BLaER1 treated with 17β-estradiol and CSF1 and Interleukin-3, amounts not matched to agents 10 nM and 100 nM (cell line): ENCODE results near the gene DNAJC24.
"Not testable (repeated sequence)": the region's sequence is repeated elsewhere in the genome, so short reads cannot be mapped to it uniquely, and the experiment has no call there.

Experiments
- H3K27ac ChIP-seq, 11 experiments: shearing (Covaris generic); formaldehyde crosslinking; 2 replicates each; pipeline ENCODE4 v1.8.1; 2022
- H3K27me3 ChIP-seq, 11 experiments: shearing (Covaris generic); formaldehyde crosslinking; 2 replicates each; pipeline ENCODE4 v1.8.1; 2022
- H3K36me3 ChIP-seq, 11 experiments: shearing (Covaris generic); formaldehyde crosslinking; 2 replicates each; pipeline ENCODE4 v1.8.1; 2022
- H3K4me1 ChIP-seq, 10 experiments: shearing (Covaris generic); formaldehyde crosslinking; 2 replicates each; pipeline ENCODE4 v1.8.1; 2022
- H3K4me2 ChIP-seq, 11 experiments: shearing (Covaris generic); formaldehyde crosslinking; 2 replicates each; pipeline ENCODE4 v1.8.1; 2022
- H3K4me3 ChIP-seq, 10 experiments: shearing (Covaris generic); formaldehyde crosslinking; 2 replicates each; pipeline ENCODE4 v1.8.1; 2022
- H3K9ac ChIP-seq, 11 experiments: shearing (Covaris generic); formaldehyde crosslinking; 2 replicates each; pipeline ENCODE4 v1.8.1; 2022
- H3K9me3 ChIP-seq, 11 experiments: shearing (Covaris generic); formaldehyde crosslinking; replicated peaks in 1 of 11; 2 replicates each; pipeline ENCODE4 v1.8.1; 2022
- H4K20me1 ChIP-seq, 11 experiments: shearing (Covaris generic); formaldehyde crosslinking; 2 replicates each; pipeline ENCODE4 v1.8.1; 2022
- Cebpa-rat ChIP-seq, 11 experiments: shearing (Covaris generic); IDR thresholded peaks; 2 replicates each; pipeline ENCODE4 v1.8.1; 2022

The DNAJC24 gene

GRCh38 chr11:31369348-31370329 lies at the start of gene DNAJC24, which contains the start of gene DCDC1:
Gene DNAJC24 (plus strand): TSS chr11:31369860. CDS start chr11:31370749, 889 bp downstream.
Gene DCDC1 (minus strand): TSS chr11:31369739. CDS start chr11:31328280, 41,459 bp downstream.
- Histone ChIP-seq H3K4me2 (peak within 1 kb of the TSS; percentile 81 to 90 (median 88)), H3K4me3 (peak within 1 kb of the TSS; percentile 72 to 88 (median 81)), H3K9ac (peak within 1 kb of the TSS; percentile 81 to 90 (median 85)), H3K36me3 (peaks cover 0 to 6% (median 0%) of the 10 kb centered on the region in 11 experiments; a peak in 5 of 22 replicates), H3K27me3 (no peaks in the 10 kb centered on the region), H3K4me1 (peaks cover 7 to 23% (median 16%) of the 10 kb centered on the region in 10 experiments), H3K27ac (peak within 1 kb of the TSS; percentile 64 to 85 (median 80)), H4K20me1 (no peaks in the 10 kb centered on the region; a peak in 1 of 22 replicates), H3K9me3 (no peaks in the 10 kb centered on the region)
- TF ChIP-seq Cebpa-rat (IDR thresholded peaks at IDR 0.05), result no peak

- not testable (repeated sequence) for H3K27me3 ChIP-seq, H3K4me2 ChIP-seq, H3K4me3 ChIP-seq, H3K36me3 ChIP-seq, H3K9ac ChIP-seq, H3K9me3 ChIP-seq, H3K27ac ChIP-seq, H4K20me1 ChIP-seq
- peaks cover 0 to 16% (median 0%) of the 10 kb centered on the region in 10 experiments; a peak in 3 of 20 replicates for H3K4me1 ChIP-seq
Measured at GRCh38 chr11:31321494-31321893, 48.2 kb upstream of the DNAJC24 start.

GRCh38 chr11:31323145-31323544 lies 46.5 kb upstream of the DNAJC24 start:
- Histone ChIP-seq H3K4me1 (peaks cover 0 to 16% (median 0%) of the 10 kb centered on the region in 10 experiments; a peak in 3 of 20 replicates), H4K20me1 (no peaks in the 10 kb centered on the region)

GRCh38 chr11:31325160-31325559 lies 44.5 kb upstream of the DNAJC24 start:
- H3K4me1 ChIP-seq, result peaks cover 0 to 16% (median 0%) of the 10 kb centered on the region in 10 experiments; a peak in 3 of 20 replicates
- H4K20me1 ChIP-seq, result no peaks in the 10 kb centered on the region
- no peak overlapping the region; a peak in 1 of 22 replicates for H3K27ac ChIP-seq
- H3K4me2 ChIP-seq, result peak overlapping the region in 2 of 11 experiments; percentile 48 to 58; a peak in 4 of 22 replicates
- 0 out of 22 replicates have a peak, but pooled peaks cover 0 to 3% (median 0%) of the 10 kb centered on the region in 11 experiments for H3K9me3 ChIP-seq
- no peaks in the 10 kb centered on the region for H3K27me3 ChIP-seq
- no peak overlapping the region for H3K4me3 ChIP-seq
- no peak for TF ChIP-seq Cebpa-rat (IDR thresholded peaks at IDR 0.05)
- H3K36me3 ChIP-seq, result no peaks in the 10 kb centered on the region
- no peak overlapping the region for H3K9ac ChIP-seq

More at GRCh38 chr11:31323145-31323544, 46.5 kb upstream of the DNAJC24 start:
- Histone ChIP-seq H3K27me3 (no peaks in the 10 kb centered on the region), H3K4me3 (no peak overlapping the region), H3K9ac (no peak overlapping the region), H3K9me3 (no peaks in the 10 kb centered on the region), H3K36me3 (no peaks in the 10 kb centered on the region), H3K27ac (no peak overlapping the region), H3K4me2 (no peak overlapping the region)
- TF ChIP-seq Cebpa-rat (IDR thresholded peaks at IDR 0.05), result no peak

- H3K9ac ChIP-seq, result no peak overlapping the region
- no peaks in the 10 kb centered on the region for H4K20me1 ChIP-seq
Measured at GRCh38 chr11:31326470-31327148, 43.1 kb upstream of the DNAJC24 start.

GRCh38 chr11:31327417-31327816 lies 42.2 kb upstream of the DNAJC24 start:
- H3K4me1 ChIP-seq, result peaks cover 0 to 16% (median 0%) of the 10 kb centered on the region in 10 experiments; a peak in 3 of 20 replicates
- H3K36me3 ChIP-seq, result no peaks in the 10 kb centered on the region
- no peak for TF ChIP-seq Cebpa-rat (IDR thresholded peaks at IDR 0.05)
- no peak overlapping the region for H3K27ac ChIP-seq
- H4K20me1 ChIP-seq, result no peaks in the 10 kb centered on the region
- H3K4me2 ChIP-seq, result no peak overlapping the region
- H3K27me3 ChIP-seq, result no peaks in the 10 kb centered on the region
- H3K9me3 ChIP-seq, result peaks cover 0 to 8% (median 0%) of the 10 kb centered on the region in 11 experiments; a peak in 1 of 22 replicates
- no peak overlapping the region for H3K9ac ChIP-seq
- H3K4me3 ChIP-seq, result no peak overlapping the region

More at GRCh38 chr11:31326470-31327148, 43.1 kb upstream of the DNAJC24 start:
- Histone ChIP-seq H3K27ac (no peak overlapping the region), H3K4me1 (peaks cover 0 to 16% (median 0%) of the 10 kb centered on the region in 10 experiments; a peak in 3 of 20 replicates), H3K4me3 (no peak overlapping the region), H3K27me3 (no peaks in the 10 kb centered on the region), H3K9me3 (peaks cover 0 to 8% (median 0%) of the 10 kb centered on the region in 11 experiments; a peak in 1 of 22 replicates), H3K4me2 (peak overlapping the region in 1 of 11 experiments; percentile 30; a peak in 1 of 22 replicates), H3K36me3 (no peaks in the 10 kb centered on the region)
- TF ChIP-seq Cebpa-rat (IDR thresholded peaks at IDR 0.05), result no peak

GRCh38 chr11:31328697-31329096 lies 41.0 kb upstream of the DNAJC24 start:
- Histone ChIP-seq H3K9me3 (peaks cover 0 to 8% (median 0%) of the 10 kb centered on the region in 11 experiments; a peak in 1 of 22 replicates), H3K36me3 (no peaks in the 10 kb centered on the region), H3K9ac (no peak overlapping the region), H3K4me3 (no peak overlapping the region), H4K20me1 (no peaks in the 10 kb centered on the region), H3K4me1 (peaks cover 0 to 16% (median 0%) of the 10 kb centered on the region in 10 experiments; a peak in 3 of 20 replicates), H3K27me3 (no peaks in the 10 kb centered on the region), H3K27ac (no peak overlapping the region), H3K4me2 (no peak overlapping the region)
- no peak for TF ChIP-seq Cebpa-rat (IDR thresholded peaks at IDR 0.05)

GRCh38 chr11:31337806-31338205 lies 31.9 kb upstream of the DNAJC24 start:
- no peaks in the 10 kb centered on the region for H3K27me3 ChIP-seq
- no peaks in the 10 kb centered on the region for H3K36me3 ChIP-seq
- H3K4me3 ChIP-seq, result no peak overlapping the region; a peak in 1 of 20 replicates
- H3K9me3 ChIP-seq, result peaks cover 0 to 11% (median 0%) of the 10 kb centered on the region in 11 experiments; a peak in 3 of 22 replicates
- H4K20me1 ChIP-seq, result no peaks in the 10 kb centered on the region
- peaks cover 4 to 41% (median 15%) of the 10 kb centered on the region in 10 experiments; a peak in 16 of 20 replicates for H3K4me1 ChIP-seq
- H3K4me2 ChIP-seq, result peak overlapping the region; percentile 4 to 86 (median 24); a peak in 12 of 22 replicates
- peak overlapping the region in 3 of 11 experiments; percentile 14 to 88 (median 76); a peak in 5 of 22 replicates for H3K27ac ChIP-seq
- H3K9ac ChIP-seq, result peak overlapping the region in 2 of 11 experiments; percentile 23 to 72; a peak in 2 of 22 replicates
- TF ChIP-seq Cebpa-rat (IDR thresholded peaks at IDR 0.05), result no peak
